Activated CD4-positive, alpha-beta memory T cell treated with anti-CD3 and anti-CD28 coated beads, Interleukin-2, amount 10 ng/mL, durations not matched to agents 7 days and 5 days (primary cell): ENCODE data around the gene SPTBN1. TPM values are rescaled to one million over a fixed set of nuclear protein-coding genes. Genes with fewer than 3 reads are reported as not detected.

ENCODE experiments used
- CTCF ChIA-PET: fragments of 350-600 bp; sonication (Branson Sonifier 250); formaldehyde crosslinking; loops from one replicate; lab custom pipeline; 2021; ENCODE audit warnings: antibody characterized with exemption, inconsistent platforms; lab: Charles Lee
- POLR2A ChIA-PET: fragments of 350-600 bp; sonication (Branson Sonifier 250); formaldehyde crosslinking; loops from one replicate; lab custom pipeline; 2021; ENCODE audit warnings: antibody characterized with exemption; lab: Charles Lee
- DNase-seq: peaks from one replicate; pipeline ENCODE4 v3.0.0-alpha.2; 2020
- H3K27ac Mint-ChIP-seq: one replicate; pipeline ENCODE4 v1.8.0; 2021; ENCODE audit warnings: mild to moderate bottlenecking, mixed read lengths
- H3K27me3 Mint-ChIP-seq: one replicate; pipeline ENCODE4 v1.8.0; 2021; ENCODE audit warnings: mixed read lengths
- H3K36me3 Mint-ChIP-seq: one replicate; pipeline ENCODE4 v1.8.0; 2021; ENCODE audit warnings: low read depth, mixed read lengths
- H3K4me1 Mint-ChIP-seq: one replicate; pipeline ENCODE4 v1.8.0; 2021; ENCODE audit warnings: mixed read lengths
- H3K4me3 Mint-ChIP-seq: one replicate; pipeline ENCODE4 v1.8.0; 2021; ENCODE audit warnings: mild to moderate bottlenecking, mixed read lengths
- H3K9me3 Mint-ChIP-seq: one replicate; pipeline ENCODE4 v1.8.0; 2021; ENCODE audit warnings: mixed read lengths
- total RNA-seq, 2 experiments: library from RNA; stranded (reverse); gene quantifications; one replicate each; pipeline ENCODE4 v1.2.3, GENCODE V29; 2021

SPTBN1 gene
- total RNA-seq, 2 experiments from 2014 or later: 112 TPM

DNA sequence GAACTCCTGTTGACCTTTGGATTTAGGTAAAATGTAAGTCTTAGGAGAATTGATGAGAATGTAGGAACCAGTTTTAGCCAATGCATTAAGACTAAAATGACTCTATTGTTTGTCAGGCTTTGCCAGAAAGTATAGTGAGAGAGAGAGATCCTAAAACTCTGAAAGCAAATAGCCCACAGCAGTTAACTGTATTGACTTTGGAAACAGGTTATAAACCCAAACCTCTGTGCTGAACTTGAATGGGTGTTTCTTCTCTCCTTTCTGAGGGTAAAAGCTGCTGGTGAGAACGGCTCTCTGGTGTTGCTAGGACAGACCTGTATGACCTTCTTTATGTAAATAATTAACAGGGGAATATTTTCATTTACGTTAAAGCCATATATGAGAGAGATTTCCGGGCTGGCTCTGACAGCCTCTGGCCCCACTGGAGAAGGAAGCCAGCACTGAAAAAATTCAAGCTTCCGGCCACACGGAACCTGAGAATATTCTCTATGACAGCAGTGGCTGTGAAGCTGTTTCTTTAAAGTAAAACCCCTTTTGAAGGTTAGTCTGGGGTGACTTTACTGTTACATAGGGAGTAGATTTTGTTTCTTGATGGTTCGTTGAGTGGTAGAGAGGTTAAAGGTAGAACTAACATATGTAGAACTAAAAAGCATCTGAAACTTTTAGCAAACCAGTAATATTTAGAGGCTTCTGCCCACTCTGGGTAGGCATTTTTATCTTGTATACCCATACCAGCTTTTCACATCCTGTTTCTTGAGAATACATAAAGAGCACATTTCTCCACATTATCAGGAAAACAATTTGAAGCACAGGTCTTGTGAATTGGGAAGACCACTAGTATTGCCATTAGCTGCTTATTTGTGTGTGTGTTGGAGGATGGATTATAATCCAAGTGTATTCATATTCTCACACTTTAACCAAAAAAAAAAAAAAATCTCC lies 123.8 kb downstream of the SPTBN1 start:
- CTCF ChIA-PET: interaction anchor here (0.7 to 3.5 kb wide), 7 partner anchors 8 to 100 kb away, joined by 3 to 34 read pairs (median 6); no protein-coding TSS in a partner anchor
- no peaks in the 10 kb centered on the region for H3K27me3 Mint-ChIP-seq

DNA sequence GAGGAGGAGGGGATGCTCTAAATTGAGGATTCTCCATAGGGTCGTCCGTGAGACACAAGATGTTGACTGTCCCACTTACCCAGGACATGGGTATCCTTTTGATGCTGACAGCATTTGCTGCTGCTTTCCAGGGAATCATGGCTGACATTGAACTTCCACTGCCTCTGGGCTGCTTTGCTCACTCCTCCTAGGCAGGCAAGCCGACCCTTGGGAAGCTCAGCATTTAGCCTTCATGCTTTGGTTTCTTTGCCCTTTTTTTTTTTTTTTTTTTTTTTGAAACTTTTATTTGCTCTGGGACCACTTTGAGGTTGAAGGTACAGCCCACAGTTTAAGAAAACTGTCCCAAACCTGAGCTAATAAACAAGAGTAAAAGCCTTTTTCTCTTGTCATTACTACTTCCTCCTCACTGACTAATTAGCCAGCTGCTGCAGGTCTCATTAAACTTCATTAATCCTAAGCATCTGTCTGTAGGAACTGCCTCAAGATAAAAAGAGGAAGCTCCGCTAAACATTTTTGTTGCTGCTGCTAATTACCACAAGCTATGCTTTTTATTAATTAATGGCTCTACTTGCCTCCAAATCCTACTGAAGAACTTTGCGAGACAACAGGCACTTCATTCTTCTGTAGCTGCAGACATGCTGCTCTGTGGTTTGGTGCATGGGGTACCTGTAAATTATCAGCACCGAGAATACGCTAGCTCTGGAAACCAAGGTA lies 125.4 kb downstream of the SPTBN1 start:
- H3K27ac Mint-ChIP-seq: no peak overlapping the region
- peaks cover 80% of the 10 kb centered on the region for H3K4me1 Mint-ChIP-seq
- H3K27me3 Mint-ChIP-seq: no peaks in the 10 kb centered on the region
- H3K4me3 Mint-ChIP-seq: no peak overlapping the region
- H3K9me3 Mint-ChIP-seq: no peaks in the 10 kb centered on the region
- POLR2A ChIA-PET: interaction anchor here (1.5 to 15.2 kb wide), 4 partner anchors 8 to 22 kb away, joined by 4 to 570 read pairs (median 34); no protein-coding TSS in a partner anchor
- DNase-seq: no peak
- CTCF ChIA-PET: interaction anchor here (0.6 to 3.5 kb wide), 5 partner anchors 11 to 567 kb away, joined by 3 to 34 read pairs (median 5); no protein-coding TSS in a partner anchor
- peaks cover 36% of the 10 kb centered on the region for H3K36me3 Mint-ChIP-seq

More for the DNA sequence above, 123.8 kb downstream of the SPTBN1 start:
- H3K4me3 Mint-ChIP-seq: no peak overlapping the region
- H3K9me3 Mint-ChIP-seq: no peaks in the 10 kb centered on the region
- peak overlapping the region; percentile 34 for H3K27ac Mint-ChIP-seq
- DNase-seq: no peak
- POLR2A ChIA-PET: interaction anchor here (1.0 to 15.2 kb wide), 4 partner anchors 9 to 20 kb away, joined by 6 to 570 read pairs (median 34); no protein-coding TSS in a partner anchor
- peaks cover 44% of the 10 kb centered on the region for H3K36me3 Mint-ChIP-seq
- H3K4me1 Mint-ChIP-seq: peaks cover 81% of the 10 kb centered on the region

DNA sequence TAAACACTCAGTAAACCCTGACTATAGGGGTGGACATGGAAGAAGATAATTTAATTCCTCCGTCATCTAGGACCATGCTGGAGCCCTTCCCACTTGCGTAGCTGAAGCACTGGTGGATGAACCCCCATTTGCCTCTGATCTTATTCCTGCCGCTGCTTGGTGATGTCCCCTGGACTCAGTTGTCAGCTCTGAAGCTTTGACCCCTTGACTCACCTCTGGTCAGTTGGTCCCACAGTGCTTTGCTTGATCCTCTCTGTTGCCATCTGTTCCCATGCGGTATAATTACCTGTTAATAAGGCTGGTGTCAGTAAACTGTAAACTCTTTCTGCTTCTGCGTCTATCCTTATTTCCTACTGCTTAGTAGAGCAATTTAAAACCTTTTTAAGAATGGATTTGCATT lies 126.9 kb downstream of the SPTBN1 start:
- ChIA-PET POLR2A (interaction anchor here (1.1 to 1.5 kb wide), 2 partner anchors 9 to 15 kb away, joined by 3 to 4 read pairs; no protein-coding TSS in a partner anchor), CTCF (interaction anchor here (3.5 kb wide), 1 partner anchor 23 kb away, joined by 34 read pairs; no protein-coding TSS in a partner anchor)
- Mint-ChIP-seq H3K27ac (no peak overlapping the region), H3K36me3 (peaks cover 32% of the 10 kb centered on the region), H3K9me3 (no peaks in the 10 kb centered on the region), H3K27me3 (no peaks in the 10 kb centered on the region), H3K4me1 (peaks cover 80% of the 10 kb centered on the region), H3K4me3 (no peak overlapping the region)
- DNase-seq: no peak

DNA sequence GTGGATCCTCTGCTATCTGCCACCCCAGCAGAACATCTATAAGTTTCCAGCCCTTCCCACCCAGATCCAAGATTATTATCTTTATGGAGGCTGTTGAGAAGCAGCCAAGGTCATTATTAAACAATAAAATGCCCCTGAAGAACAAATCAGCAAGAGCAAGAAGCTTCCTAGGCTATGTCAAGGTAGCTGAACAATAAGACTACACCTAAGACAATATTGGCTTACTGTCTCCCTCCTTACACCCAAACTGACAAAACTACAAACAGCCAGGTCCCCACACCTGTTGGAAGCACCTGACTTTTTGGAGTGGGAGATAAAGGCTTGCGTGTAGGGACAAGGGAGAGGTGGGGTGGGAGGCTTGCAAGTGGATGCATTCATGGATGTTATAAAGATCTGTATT lies 128.5 kb downstream of the SPTBN1 start:
- Mint-ChIP-seq H3K27me3 (no peaks in the 10 kb centered on the region), H3K4me3 (no peak overlapping the region), H3K27ac (no peak overlapping the region), H3K9me3 (no peaks in the 10 kb centered on the region), H3K36me3 (peaks cover 36% of the 10 kb centered on the region), H3K4me1 (peaks cover 81% of the 10 kb centered on the region)
- DNase-seq: no peak
- ChIA-PET CTCF (no interaction called here), POLR2A (interaction anchor here (1.0 to 4.2 kb wide), 3 partner anchors 11 to 25 kb away, joined by 3 to 33 read pairs (median 28); no protein-coding TSS in a partner anchor)

DNA sequence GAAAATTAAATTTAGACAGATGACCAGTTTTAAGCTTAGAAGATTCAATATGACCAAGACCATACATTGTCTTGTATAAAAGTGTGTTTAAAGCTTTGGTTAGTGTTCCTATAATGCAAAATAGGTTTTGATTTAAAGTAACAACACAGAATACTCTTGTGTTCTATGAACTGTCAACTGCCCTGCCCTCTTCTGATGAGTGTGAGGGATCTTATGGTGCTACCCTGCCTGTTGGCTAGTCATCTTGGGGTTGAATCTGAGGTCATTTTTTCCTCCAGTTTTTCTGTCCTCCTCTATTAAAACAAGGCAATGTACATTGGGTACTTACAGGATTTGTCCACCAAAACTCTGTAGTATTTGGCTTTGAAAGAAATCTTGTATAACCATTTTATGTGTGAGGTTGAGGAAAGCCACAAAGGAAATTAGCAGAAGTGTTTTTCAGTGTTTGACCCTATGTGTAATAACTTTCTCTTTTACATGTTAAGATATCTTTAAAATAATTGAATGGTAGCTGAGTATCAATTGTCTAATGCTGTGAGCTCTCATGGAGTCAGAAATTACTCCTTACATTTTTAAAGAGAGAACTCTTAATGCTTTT lies 129.1 kb downstream of the SPTBN1 start:
- Mint-ChIP-seq H3K27ac (no peak overlapping the region), H3K4me3 (no peak overlapping the region), H3K4me1 (peaks cover 80% of the 10 kb centered on the region), H3K27me3 (no peaks in the 10 kb centered on the region), H3K36me3 (peaks cover 31% of the 10 kb centered on the region), H3K9me3 (no peaks in the 10 kb centered on the region)
- CTCF ChIA-PET: no interaction called here
- POLR2A ChIA-PET: interaction anchor here (1.0 to 4.2 kb wide), 3 partner anchors 11 to 26 kb away, joined by 3 to 33 read pairs (median 28); no protein-coding TSS in a partner anchor
- no peak for DNase-seq

DNA sequence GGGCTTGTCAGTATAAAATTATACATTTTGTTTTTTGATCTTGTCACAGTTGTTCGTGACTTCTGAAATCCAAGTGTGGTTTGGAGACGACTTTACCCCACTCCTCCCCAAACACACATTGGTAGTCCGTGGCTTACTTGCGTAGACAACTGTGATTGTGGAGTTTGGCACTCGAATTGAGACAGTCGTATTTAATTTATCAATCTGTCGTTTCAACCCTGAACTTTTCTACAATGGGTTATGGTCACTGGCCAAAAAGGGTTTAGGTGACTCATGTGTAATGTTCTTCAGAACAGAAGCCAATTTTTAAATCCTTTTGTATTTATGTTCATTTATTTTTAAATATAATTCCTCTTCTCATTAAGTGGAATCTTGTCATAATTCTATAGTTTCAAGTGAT lies 129.9 kb downstream of the SPTBN1 start:
- POLR2A ChIA-PET: interaction anchor here (3.7 to 4.2 kb wide), 2 partner anchors 13 to 26 kb away, joined by 28 to 33 read pairs; no protein-coding TSS in a partner anchor
- DNase-seq: no peak
- peaks cover 84% of the 10 kb centered on the region for H3K4me1 Mint-ChIP-seq
- CTCF ChIA-PET: interaction anchor here (0.9 kb wide), 1 partner anchor 79 kb away, joined by 3 read pairs; no protein-coding TSS in a partner anchor
- no peaks in the 10 kb centered on the region for H3K9me3 Mint-ChIP-seq
- no peaks in the 10 kb centered on the region for H3K27me3 Mint-ChIP-seq
- peaks cover 37% of the 10 kb centered on the region for H3K36me3 Mint-ChIP-seq
- H3K27ac Mint-ChIP-seq: no peak overlapping the region
- H3K4me3 Mint-ChIP-seq: no peak overlapping the region

DNA sequence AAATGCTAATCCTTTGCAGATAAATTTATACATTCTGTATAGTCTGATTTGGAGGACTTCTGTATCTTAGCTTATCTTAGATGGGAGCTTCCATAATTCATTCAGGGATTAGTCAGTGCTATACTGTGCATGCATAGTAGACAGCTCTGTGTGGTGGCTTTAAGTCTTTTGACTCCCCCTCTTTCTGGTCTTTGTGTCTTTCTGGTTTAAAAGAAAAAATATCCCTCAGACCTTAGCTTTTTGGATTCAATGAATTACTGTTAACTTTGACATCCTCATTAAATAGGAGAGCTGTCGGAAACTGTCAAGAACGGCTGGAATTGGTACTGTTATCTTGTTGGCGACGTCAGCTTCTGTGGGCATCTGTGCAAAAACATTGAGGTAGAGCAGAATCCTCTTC lies 130.4 kb downstream of the SPTBN1 start:
- no peaks in the 10 kb centered on the region for H3K9me3 Mint-ChIP-seq
- no peak overlapping the region for H3K4me3 Mint-ChIP-seq
- no peak for DNase-seq
- no peaks in the 10 kb centered on the region for H3K27me3 Mint-ChIP-seq
- ChIA-PET POLR2A (interaction anchor here (3.7 to 4.2 kb wide), 2 partner anchors 13 to 27 kb away, joined by 28 to 33 read pairs; no protein-coding TSS in a partner anchor), CTCF (interaction anchor here (0.9 kb wide), 1 partner anchor 78 kb away, joined by 3 read pairs; no protein-coding TSS in a partner anchor)
- peaks cover 86% of the 10 kb centered on the region for H3K4me1 Mint-ChIP-seq
- peaks cover 41% of the 10 kb centered on the region for H3K36me3 Mint-ChIP-seq
- no peak overlapping the region for H3K27ac Mint-ChIP-seq

DNA sequence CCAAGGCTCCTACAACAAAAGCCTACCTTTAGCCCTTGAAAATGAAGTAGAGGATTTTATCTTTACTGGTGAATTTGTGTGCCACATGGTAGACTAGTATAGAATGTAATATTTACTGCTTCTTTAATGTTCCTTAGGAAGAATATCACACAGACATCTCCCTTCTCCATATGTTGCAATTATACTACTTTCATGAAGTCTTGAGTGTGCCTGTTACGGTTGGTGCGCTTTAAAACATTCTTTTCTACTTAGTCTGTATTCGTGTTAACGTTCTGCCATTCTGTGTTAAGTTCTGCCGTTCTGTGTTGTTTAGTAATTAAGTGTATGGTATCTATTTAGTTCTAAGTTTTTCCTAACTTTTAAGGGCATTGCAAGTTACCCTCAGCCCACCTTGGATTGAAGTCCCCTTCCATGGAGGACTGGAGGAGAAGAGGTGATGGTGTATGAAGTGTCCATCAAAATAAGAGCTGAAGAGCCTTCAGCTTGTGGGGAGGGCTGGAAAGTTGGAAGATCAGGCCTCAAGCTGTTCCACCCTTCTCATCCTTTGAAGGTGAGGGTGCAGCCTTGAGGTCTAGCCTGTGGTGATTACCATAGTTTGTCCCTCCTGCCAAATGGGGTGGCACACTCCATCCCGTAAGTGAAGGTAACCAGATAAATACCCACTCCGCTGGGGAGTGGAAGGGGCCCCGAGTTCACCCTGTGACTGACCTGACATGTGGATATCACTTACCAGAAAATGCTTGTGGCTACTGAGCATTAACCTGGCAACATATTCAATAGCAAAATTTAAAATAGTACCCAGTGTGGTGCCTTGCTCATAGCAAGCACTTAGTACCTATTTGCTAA lies 131.3 kb downstream of the SPTBN1 start:
- peak overlapping the region; percentile 64 for H3K27ac Mint-ChIP-seq
- H3K4me1 Mint-ChIP-seq: peaks cover 80% of the 10 kb centered on the region
- no peak overlapping the region for H3K4me3 Mint-ChIP-seq
- DNase-seq: no peak
- H3K9me3 Mint-ChIP-seq: no peaks in the 10 kb centered on the region
- H3K36me3 Mint-ChIP-seq: peaks cover 37% of the 10 kb centered on the region
- no peaks in the 10 kb centered on the region for H3K27me3 Mint-ChIP-seq
- ChIA-PET POLR2A (interaction anchor here (3.7 to 4.2 kb wide), 2 partner anchors 14 to 28 kb away, joined by 28 to 33 read pairs; no protein-coding TSS in a partner anchor), CTCF (no interaction called here)

DNA sequence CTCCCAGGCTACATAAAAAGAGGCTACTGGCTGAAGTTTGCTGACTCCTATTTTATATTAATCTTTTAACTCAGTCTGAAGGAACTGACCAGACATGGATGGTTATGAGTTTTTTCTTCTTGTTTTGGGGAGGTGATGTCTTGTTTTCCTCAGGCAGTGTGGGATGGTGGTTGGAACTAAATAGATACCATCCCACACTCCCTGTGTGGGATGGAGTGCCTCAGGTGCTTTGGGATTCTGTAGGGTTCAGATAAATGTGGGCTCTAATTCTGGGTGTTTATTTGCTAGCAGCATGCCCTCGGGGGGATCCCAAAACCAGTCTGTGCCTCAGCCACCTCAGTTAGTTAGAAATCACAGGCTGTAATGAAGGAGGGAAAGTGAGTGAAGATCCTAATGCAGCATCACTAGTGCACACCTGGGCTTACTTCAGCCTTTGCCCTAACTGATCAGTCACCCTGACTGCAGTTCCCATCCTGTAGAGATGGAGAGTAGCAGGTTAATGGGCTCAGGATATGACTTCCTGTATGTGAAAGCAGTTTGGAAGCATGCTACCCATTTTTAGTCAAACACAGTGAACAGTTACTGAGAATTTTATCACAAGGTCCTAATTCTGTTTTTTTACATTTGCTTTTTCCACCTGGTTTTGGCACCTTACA lies 132.2 kb downstream of the SPTBN1 start:
- no peak overlapping the region for H3K4me3 Mint-ChIP-seq
- CTCF ChIA-PET: interaction anchor here (1.1 to 1.5 kb wide), 3 partner anchors 30 to 481 kb away, joined by 3 to 7 read pairs (median 5); no protein-coding TSS in a partner anchor
- no peak for DNase-seq

DNA sequence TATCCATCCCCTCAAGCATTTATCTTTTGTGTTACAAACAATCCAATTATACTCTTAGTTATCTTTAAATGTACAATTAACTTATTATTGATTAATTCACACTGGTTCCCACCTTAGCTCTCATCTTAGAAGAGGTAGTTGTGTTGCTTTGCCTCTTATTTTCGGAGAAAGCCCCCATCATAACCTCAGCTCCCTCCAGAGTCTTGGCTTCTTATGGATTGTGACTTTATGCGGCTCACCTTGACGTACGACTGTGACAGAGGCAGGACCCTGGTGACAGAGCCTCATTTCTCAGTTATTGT lies 132.9 kb downstream of the SPTBN1 start:
- peak overlapping the region; percentile 36 for H3K4me3 Mint-ChIP-seq
- no peaks in the 10 kb centered on the region for H3K27me3 Mint-ChIP-seq
- DNase-seq: no peak
- ChIA-PET CTCF (interaction anchor here (1.1 to 1.5 kb wide), 3 partner anchors 30 to 482 kb away, joined by 3 to 7 read pairs (median 5); no protein-coding TSS in a partner anchor), POLR2A (interaction anchor here (0.9 to 2.9 kb wide), 7 partner anchors 9 to 66 kb away, joined by 3 to 29 read pairs (median 8); no protein-coding TSS in a partner anchor)
- peaks cover 41% of the 10 kb centered on the region for H3K36me3 Mint-ChIP-seq
- H3K4me1 Mint-ChIP-seq: peaks cover 74% of the 10 kb centered on the region
- H3K27ac Mint-ChIP-seq: peak overlapping the region; percentile 91
- H3K9me3 Mint-ChIP-seq: no peaks in the 10 kb centered on the region

More for the DNA sequence above, 132.2 kb downstream of the SPTBN1 start:
- no peaks in the 10 kb centered on the region for H3K9me3 Mint-ChIP-seq
- H3K27ac Mint-ChIP-seq: peak overlapping the region; percentile 64
- POLR2A ChIA-PET: interaction anchor here (0.9 to 4.2 kb wide), 7 partner anchors 8 to 65 kb away, joined by 3 to 29 read pairs (median 22); no protein-coding TSS in a partner anchor
- H3K36me3 Mint-ChIP-seq: peaks cover 39% of the 10 kb centered on the region
- peaks cover 77% of the 10 kb centered on the region for H3K4me1 Mint-ChIP-seq
- no peaks in the 10 kb centered on the region for H3K27me3 Mint-ChIP-seq
